ENCODE measurements around the gene ZNF236. TPM values are rescaled to one million over a fixed set of nuclear protein-coding genes. Genes with fewer than 3 reads are reported as not detected.

ZNF236 gene
- total and polyA plus RNA-seq, 10 of the 15 experiments (the other 5 are each of a cell fraction or from before 2014, with no cell fraction given): 1.0 to 14.4 (median 5.9) TPM

DNA sequence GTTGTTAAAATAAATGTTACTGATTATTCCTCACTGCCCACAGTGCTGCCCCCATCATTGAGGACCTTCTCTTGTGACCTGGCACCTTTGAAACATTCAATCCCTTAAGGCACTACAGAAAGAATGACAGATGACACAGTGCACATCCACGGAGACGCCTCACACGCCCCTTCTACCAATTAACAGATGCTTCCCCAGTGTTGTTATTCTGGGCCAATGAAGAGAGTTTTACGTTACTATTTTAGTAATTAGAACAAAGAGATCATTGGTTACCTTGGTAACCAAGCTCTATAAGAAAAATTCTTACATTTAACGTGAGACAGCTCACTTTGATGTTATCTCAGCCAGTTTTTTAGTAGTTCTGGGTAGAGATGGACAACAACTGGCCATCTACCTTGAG is 152.0 kb downstream of the ZNF236 start:
- in situ Hi-C loops (cut with MboI): no loop called here
- Histone ChIP-seq H3K36me3 (ENCODE audit: control insufficient read depth in 2 of 2, insufficient read depth in 2 of 2, low read length in 1 of 2) (peaks cover 0 to 2% of the 10 kb centered on the region in 2 experiments; a peak in 1 of 4 replicates), H3K4me3 (no peak overlapping the region), H3K9me3 (replicated peaks; ENCODE audit: control insufficient read depth, insufficient read depth, low read length) (no peaks in the 10 kb centered on the region), H3K9ac (ENCODE audit: control insufficient read depth, insufficient read depth, low read length) (no peak overlapping the region), H4K20me1 (ENCODE audit: control insufficient read depth, insufficient read depth) (no peaks in the 10 kb centered on the region), H3K4me2 (ENCODE audit: control insufficient read depth, insufficient read depth) (no peak overlapping the region), H2AFZ (ENCODE audit: control insufficient read depth, low read depth, low read length) (no peak overlapping the region), H3K79me2 (ENCODE audit: control insufficient read depth, insufficient read depth, low read length) (no peaks in the 10 kb centered on the region), H3K4me1 (ENCODE audit: control insufficient read depth, insufficient read depth, low read length) (no peaks in the 10 kb centered on the region), H3K27me3 (replicated peaks in 1 of 2; ENCODE audit: control insufficient read depth in 2 of 2, insufficient read depth in 2 of 2, low read length in 1 of 2) (no peaks in the 10 kb centered on the region), H3K27ac (ENCODE audit: control insufficient read depth, insufficient read depth) (no peak overlapping the region)
- no peak for DNase-seq (ENCODE audit: low read depth, low spot score)
- WGBS (ENCODE audit: insufficient coverage, insufficient replicate concordance, low lambda C conversion rate, missing lambda C conversion rate): 91% methylated on average over 5 of the region's 5 CpGs
- CTCF ChIA-PET: interaction anchor here (1.6 to 12.7 kb wide), 3 partner anchors 10 to 171 kb away, joined by 5 to 208 read pairs (median 7); no protein-coding TSS in a partner anchor
- TF ChIP-seq TCF7 (IDR thresholded peaks at IDR 0.05; ENCODE audit: borderline replicate concordance): no peak
- TF ChIP-seq HSF1 (IDR thresholded peaks at IDR 0.05; ENCODE audit: low read depth, low read length): no peak
- TF ChIP-seq KLF5 (IDR thresholded peaks at IDR 0.05; ENCODE audit: partially characterized antibody): no peak
- no peak for TF ChIP-seq SREBF2 (IDR thresholded peaks at IDR 0.05; ENCODE audit: low read length)
- TF ChIP-seq ZNF217 (IDR thresholded peaks at IDR 0.05): no peak
- no peak for TF ChIP-seq RAD51 (IDR thresholded peaks at IDR 0.05)
- no peak for TF ChIP-seq BCL11A (IDR thresholded peaks at IDR 0.05; ENCODE audit: low read depth, low read length)
- TF ChIP-seq, protein P1, sequence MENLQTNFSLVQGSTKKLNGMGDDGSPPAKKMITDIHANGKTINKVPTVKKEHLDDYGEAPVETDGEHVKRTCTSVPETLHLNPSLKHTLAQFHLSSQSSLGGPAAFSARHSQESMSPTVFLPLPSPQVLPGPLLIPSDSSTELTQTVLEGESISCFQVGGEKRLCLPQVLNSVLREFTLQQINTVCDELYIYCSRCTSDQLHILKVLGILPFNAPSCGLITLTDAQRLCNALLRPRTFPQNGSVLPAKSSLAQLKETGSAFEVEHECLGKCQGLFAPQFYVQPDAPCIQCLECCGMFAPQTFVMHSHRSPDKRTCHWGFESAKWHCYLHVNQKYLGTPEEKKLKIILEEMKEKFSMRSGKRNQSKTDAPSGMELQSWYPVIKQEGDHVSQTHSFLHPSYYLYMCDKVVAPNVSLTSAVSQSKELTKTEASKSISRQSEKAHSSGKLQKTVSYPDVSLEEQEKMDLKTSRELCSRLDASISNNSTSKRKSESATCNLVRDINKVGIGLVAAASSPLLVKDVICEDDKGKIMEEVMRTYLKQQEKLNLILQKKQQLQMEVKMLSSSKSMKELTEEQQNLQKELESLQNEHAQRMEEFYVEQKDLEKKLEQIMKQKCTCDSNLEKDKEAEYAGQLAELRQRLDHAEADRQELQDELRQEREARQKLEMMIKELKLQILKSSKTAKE (IDR thresholded peaks at IDR 0.05; ENCODE audit: low read depth, poor library complexity, severe bottlenecking): no peak
- no peak for TF ChIP-seq BMI1 (IDR thresholded peaks at IDR 0.05; ENCODE audit: borderline replicate concordance)
- TF ChIP-seq, protein P2, sequence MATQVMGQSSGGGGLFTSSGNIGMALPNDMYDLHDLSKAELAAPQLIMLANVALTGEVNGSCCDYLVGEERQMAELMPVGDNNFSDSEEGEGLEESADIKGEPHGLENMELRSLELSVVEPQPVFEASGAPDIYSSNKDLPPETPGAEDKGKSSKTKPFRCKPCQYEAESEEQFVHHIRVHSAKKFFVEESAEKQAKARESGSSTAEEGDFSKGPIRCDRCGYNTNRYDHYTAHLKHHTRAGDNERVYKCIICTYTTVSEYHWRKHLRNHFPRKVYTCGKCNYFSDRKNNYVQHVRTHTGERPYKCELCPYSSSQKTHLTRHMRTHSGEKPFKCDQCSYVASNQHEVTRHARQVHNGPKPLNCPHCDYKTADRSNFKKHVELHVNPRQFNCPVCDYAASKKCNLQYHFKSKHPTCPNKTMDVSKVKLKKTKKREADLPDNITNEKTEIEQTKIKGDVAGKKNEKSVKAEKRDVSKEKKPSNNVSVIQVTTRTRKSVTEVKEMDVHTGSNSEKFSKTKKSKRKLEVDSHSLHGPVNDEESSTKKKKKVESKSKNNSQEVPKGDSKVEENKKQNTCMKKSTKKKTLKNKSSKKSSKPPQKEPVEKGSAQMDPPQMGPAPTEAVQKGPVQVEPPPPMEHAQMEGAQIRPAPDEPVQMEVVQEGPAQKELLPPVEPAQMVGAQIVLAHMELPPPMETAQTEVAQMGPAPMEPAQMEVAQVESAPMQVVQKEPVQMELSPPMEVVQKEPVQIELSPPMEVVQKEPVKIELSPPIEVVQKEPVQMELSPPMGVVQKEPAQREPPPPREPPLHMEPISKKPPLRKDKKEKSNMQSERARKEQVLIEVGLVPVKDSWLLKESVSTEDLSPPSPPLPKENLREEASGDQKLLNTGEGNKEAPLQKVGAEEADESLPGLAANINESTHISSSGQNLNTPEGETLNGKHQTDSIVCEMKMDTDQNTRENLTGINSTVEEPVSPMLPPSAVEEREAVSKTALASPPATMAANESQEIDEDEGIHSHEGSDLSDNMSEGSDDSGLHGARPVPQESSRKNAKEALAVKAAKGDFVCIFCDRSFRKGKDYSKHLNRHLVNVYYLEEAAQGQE (IDR thresholded peaks at IDR 0.05; ENCODE audit: low read depth, low read length): no peak
- no peak for TF ChIP-seq PAX5 (IDR thresholded peaks at IDR 0.05; ENCODE audit: borderline replicate concordance, low read depth, low read length)
- intact Hi-C loops (cut with micrococcal nuclease; ENCODE audit: unreplicated experiment): no loop called here
- ATAC-seq: no peak
- SMC1A ChIA-PET (ENCODE audit: uncharacterized antibody, unreplicated experiment): interaction anchor here (1.2 to 1.9 kb wide), 2 partner anchors 8 to 10 kb away, joined by 3 to 4 read pairs; no protein-coding TSS in a partner anchor
- POLR2A ChIA-PET: no interaction called here
- no peak for FAIRE-seq
- no TSS peak for BruUV-seq (replicated peaks)
- RAD21 ChIA-PET (ENCODE audit: unreplicated experiment): interaction anchor here (0.9 kb wide), 2 partner anchors 8 to 52 kb away, joined by 3 to 4 read pairs; no protein-coding TSS in a partner anchor
